Transverse colon (tissue), 4 donors: ENCODE results near the gene SFXN5. TPM values are rescaled to one million over a fixed set of nuclear protein-coding genes. Genes with fewer than 3 reads are reported as not detected.

Experiments
- DNase-seq: peaks from one replicate; pipeline ENCODE4 v3.0.0-alpha.2; 2019
- H3K27ac ChIP-seq, 4 donors: fragments of 200-600 bp; sonication (generic); 2 replicates each; pipeline ENCODE4 v1.5.1; 2016 to 2018; ENCODE audit warnings: inconsistent platforms in 4 of 4
- H3K27me3 ChIP-seq: fragments of 200-600 bp; sonication (generic); 2 replicates; pipeline ENCODE4 v1.5.1; 2017; ENCODE audit warnings: inconsistent platforms
- H3K36me3 ChIP-seq, 4 donors: fragments of 200-600 bp; sonication (generic); 2 replicates each; pipeline ENCODE4 v1.5.1; 2017 to 2019; ENCODE audit warnings: inconsistent platforms in 4 of 4
- H3K4me1 ChIP-seq, 4 donors: fragments of 200-600 bp; sonication (generic); 2 replicates each; pipeline ENCODE4 v1.5.1; 2017 to 2020; ENCODE audit warnings: inconsistent platforms in 4 of 4
- H3K4me3 ChIP-seq, 4 donors: fragments of 200-600 bp; sonication (generic); 1 replicate in 1 of 4; 2 replicates in 3 of 4; pipeline versions ENCODE4 v1.5.1 to v1.6.1; 2017 to 2019; ENCODE audit warnings: inconsistent platforms in 4 of 4
- H3K9me3 ChIP-seq, 2 donors: fragments of 200-600 bp; sonication (generic); 2 replicates each; pipeline ENCODE4 v1.5.1; 2017 to 2019; ENCODE audit warnings: inconsistent platforms in 2 of 2
- CTCF ChIP-seq, 5 experiments: fragments of 200-600 bp in 3 of 5; fragments of 450-650 bp in 2 of 5; sonication (generic) in 3 of 5; IDR thresholded peaks; 1 replicate in 2 of 5; 2 replicates in 3 of 5; pipeline ENCODE4 v1.5.1; 2016 to 2017; ENCODE audit warnings: antibody characterized with exemption in 5 of 5, inconsistent platforms in 3 of 5, mild to moderate bottlenecking in 2 of 5, moderate library complexity in 1 of 5
- EP300 ChIP-seq: sonication (generic); formaldehyde crosslinking; IDR thresholded peaks from one replicate; pipeline ENCODE4 v1.6.1; 2017; ENCODE audit warnings: antibody characterized with exemption, low read depth
- POLR2A ChIP-seq: fragments of 450-650 bp; IDR thresholded peaks from one replicate; pipeline ENCODE4 v1.6.1; 2016; ENCODE audit warnings: antibody characterized with exemption, mild to moderate bottlenecking, moderate library complexity
- POLR2AphosphoS5 ChIP-seq, 3 donors: sonication (generic); formaldehyde crosslinking; IDR thresholded peaks; one replicate each; pipeline ENCODE4 v1.6.1; 2016; ENCODE audit warnings: antibody characterized with exemption in 3 of 3
- WGBS, 2 donors: methylation state at CpG; one replicate each; pipeline ENCODE4 v1.1.5; 2018; ENCODE audit warnings: low coverage in 1 of 2; 5-methylcytosine and 5-hydroxymethylcytosine counted together
- in situ Hi-C, 4 donors: fragments of 200-750 bp; cut with MboI; loops; one replicate each; pipeline versions ENCODE4 v1.15.0 to v1.15.1; 2017; ENCODE audit warnings: low sequenced_read_pairs in 3 of 4, low pct_ligation_motif_present in 1 of 4, low pct_unique_long_range_greater_than_20kb in 1 of 4
- intact Hi-C: fragments of 100-400 bp; cut with DNase I; formaldehyde crosslinking; loops from one replicate; pipeline ENCODE4 v1.15.1; 2023; ENCODE audit warnings: low total_unique reads
- total RNA-seq, 4 donors: library from RNA; depleted of rRNA; stranded (reverse); fragments of >200 nt; gene quantifications; one replicate each; pipeline ENCODE4 v1.1.0, GENCODE V29; 2016

SFXN5 gene
- total RNA-seq, 4 donors from 2014 or later: 12.3 to 98.4 (median 42.7) TPM

- intact Hi-C loops: no loop called here
- in situ Hi-C loops: no loop called here
- no peak overlapping the region for H3K4me3 ChIP-seq
- TF ChIP-seq POLR2A: no peak
- no peak for TF ChIP-seq CTCF (IDR thresholded peaks at IDR 0.05)
- no peak for TF ChIP-seq POLR2AphosphoS5 (IDR thresholded peaks at IDR 0.05)
- TF ChIP-seq EP300: no peak
- WGBS, 2 donors: 93 to 97% methylated on average over 3 of the region's 3 CpGs
- no peaks in the 10 kb centered on the region for H3K36me3 ChIP-seq
- H3K27me3 ChIP-seq: no peaks in the 10 kb centered on the region
- H3K27ac ChIP-seq: no peak overlapping the region
- H3K4me1 ChIP-seq: no peaks in the 10 kb centered on the region
- DNase-seq: no peak
- no peaks in the 10 kb centered on the region for H3K9me3 ChIP-seq
These were observed 57.6 kb downstream of the SFXN5 start for GRCh38 chr2:73013936-73014335.

DNA sequence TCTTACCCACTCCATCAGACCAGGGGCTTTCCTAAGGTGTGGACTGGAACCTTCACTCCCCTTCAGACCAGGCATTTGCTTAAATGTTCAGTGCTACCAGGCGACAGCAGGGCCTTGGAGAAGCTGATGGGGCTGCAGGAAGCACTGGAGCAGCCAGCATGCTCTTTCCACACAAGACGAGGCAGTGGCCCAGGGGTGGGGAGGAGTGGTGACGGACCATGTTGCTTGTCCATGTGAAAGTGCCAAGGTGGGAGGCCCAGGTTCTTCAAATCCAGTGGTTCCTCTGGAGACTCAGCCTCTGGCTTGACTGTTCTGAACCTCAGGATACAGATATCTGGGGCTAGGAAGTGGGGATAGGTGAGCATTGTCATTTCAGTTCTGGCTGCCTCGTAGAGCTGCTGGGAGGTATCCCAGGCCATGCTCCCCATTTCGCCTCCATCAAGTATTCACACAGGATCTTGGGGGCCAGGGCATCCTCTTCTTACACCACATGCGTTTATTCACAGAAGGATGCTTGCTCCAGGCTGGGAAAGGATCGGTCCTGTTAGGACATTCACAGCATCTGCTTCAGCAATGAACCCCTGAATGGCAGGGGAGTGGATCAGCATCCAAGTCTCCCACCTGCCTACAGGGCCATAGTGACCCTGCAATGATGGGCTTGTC lies 62.2 kb downstream of the SFXN5 start:
- in situ Hi-C loops (loop anchor here in 1 of 4 donors (10.0 kb wide), 1 partner anchor 145 kb away; no protein-coding TSS in a partner anchor), intact Hi-C loops (no loop called here)
- Histone ChIP-seq H3K9me3 (no peaks in the 10 kb centered on the region), H3K27ac (no peak overlapping the region), H3K4me1 (no peaks in the 10 kb centered on the region), H3K36me3 (no peaks in the 10 kb centered on the region), H3K4me3 (no peak overlapping the region), H3K27me3 (no peaks in the 10 kb centered on the region)
- TF ChIP-seq CTCF (IDR thresholded peaks at IDR 0.05) (no peak), POLR2A (no peak), POLR2AphosphoS5 (IDR thresholded peaks at IDR 0.05) (no peak), EP300 (no peak)
- WGBS, 2 donors: 92 to 93% methylated on average over 4 to 7 of the region's 7 CpGs
- no peak for DNase-seq

GRCh38 chr2:73008766-73009135 lies 62.8 kb downstream of the SFXN5 start:
- H3K27me3 ChIP-seq: no peaks in the 10 kb centered on the region
- H3K9me3 ChIP-seq: no peaks in the 10 kb centered on the region
- H3K4me3 ChIP-seq: no peak overlapping the region
- H3K27ac ChIP-seq: no peak overlapping the region
- H3K4me1 ChIP-seq: no peaks in the 10 kb centered on the region
- intact Hi-C loops: no loop called here
- TF ChIP-seq POLR2A: no peak
- no peak for TF ChIP-seq EP300
- TF ChIP-seq CTCF (IDR thresholded peaks at IDR 0.05): no peak
- no peak for TF ChIP-seq POLR2AphosphoS5 (IDR thresholded peaks at IDR 0.05)
- 77 to 95% methylated on average over 2 to 9 of the region's 9 CpGs for WGBS, 2 donors
- DNase-seq: no peak
- in situ Hi-C loops: loop anchor here in 1 of 4 donors (10.0 kb wide), 1 partner anchor 146 kb away; no protein-coding TSS in a partner anchor
- H3K36me3 ChIP-seq: no peaks in the 10 kb centered on the region

DNA sequence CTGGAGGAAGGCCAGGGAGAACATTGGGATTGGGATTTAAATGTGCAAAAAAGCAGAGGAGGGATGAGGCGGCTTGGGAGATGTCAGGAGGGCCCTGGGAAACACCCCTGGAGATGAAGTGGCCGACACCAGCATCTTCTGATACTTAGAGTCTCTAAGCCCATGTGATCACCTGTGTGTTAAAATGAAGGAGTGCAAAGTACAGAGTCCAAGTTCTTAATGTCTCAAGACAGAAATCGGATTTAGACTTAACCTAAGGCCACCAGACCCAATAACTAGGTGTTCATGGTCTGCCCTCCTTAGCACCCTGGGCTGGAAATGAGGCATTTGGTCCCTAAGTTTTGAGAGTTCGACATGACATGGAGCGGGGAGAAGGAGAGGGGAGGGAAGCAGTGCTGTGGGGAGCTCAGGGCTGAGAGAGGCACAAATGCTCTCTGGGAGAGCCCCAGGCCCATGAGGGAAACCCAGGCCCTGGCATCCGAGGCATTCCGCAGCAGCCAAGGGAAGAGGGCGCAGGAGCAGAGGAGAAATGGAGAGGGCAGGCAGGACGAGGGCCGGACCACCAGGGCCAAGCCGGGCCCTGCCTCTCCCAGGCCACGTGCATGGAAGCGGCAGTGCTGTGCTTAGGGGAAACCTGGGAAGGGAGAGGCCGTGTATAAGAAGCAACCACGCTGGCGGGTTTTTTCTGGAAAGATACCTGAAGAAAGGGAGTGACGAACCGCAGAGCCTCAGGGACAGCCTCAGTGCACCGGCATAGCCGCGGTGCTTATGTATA lies 63.3 kb downstream of the SFXN5 start:
- Histone ChIP-seq H3K27me3 (no peaks in the 10 kb centered on the region), H3K4me3 (no peak overlapping the region), H3K9me3 (no peaks in the 10 kb centered on the region), H3K27ac (no peak overlapping the region), H3K36me3 (no peaks in the 10 kb centered on the region), H3K4me1 (no peaks in the 10 kb centered on the region)
- in situ Hi-C loops: loop anchor here in 1 of 4 donors (10.0 kb wide), 1 partner anchor 147 kb away; no protein-coding TSS in a partner anchor
- TF ChIP-seq EP300 (no peak), CTCF (IDR thresholded peaks at IDR 0.05) (no peak), POLR2A (no peak), POLR2AphosphoS5 (IDR thresholded peaks at IDR 0.05) (no peak)
- intact Hi-C loops: no loop called here
- 91 to 94% methylated on average over 16 to 21 of the region's 21 CpGs for WGBS, 2 donors
- no peak for DNase-seq
